H9 (cell line): ENCODE data around the gene VIM. TPM values are rescaled to one million over a fixed set of nuclear protein-coding genes. Genes with fewer than 3 reads are reported as not detected.

Experiments
- DNase-seq: peaks from one replicate; pipeline ENCODE4 v3.0.0-alpha.2; 2017
- H2AFZ ChIP-seq: one replicate; pipeline ENCODE4 v1.6.1; 2013; ENCODE audit warnings: mild to moderate bottlenecking, low read length, control low read depth, moderate library complexity
- H2AK5ac ChIP-seq: 2 replicates; pipeline ENCODE4 v1.6.1; 2013; ENCODE audit warnings: low read length, control low read depth, mixed read lengths; ENCODE audit not compliant: insufficient read length
- H2BK120ac ChIP-seq: one replicate; pipeline ENCODE4 v1.6.1; 2013; ENCODE audit warnings: low read depth, mild to moderate bottlenecking, low read length, control low read depth, inconsistent platforms; ENCODE audit not compliant: poor library complexity, severe bottlenecking
- H2BK12ac ChIP-seq: 2 replicates; pipeline ENCODE4 v1.6.1; 2013; ENCODE audit warnings: low read length, control low read depth, mixed read lengths, low read depth; ENCODE audit not compliant: insufficient read length
- H2BK15ac ChIP-seq: 2 replicates; pipeline ENCODE4 v1.6.1; 2013; ENCODE audit warnings: low read depth, low read length, control low read depth
- H2BK20ac ChIP-seq: one replicate; pipeline ENCODE4 v1.6.1; 2013; ENCODE audit warnings: low read depth, mild to moderate bottlenecking, low read length, control low read depth, inconsistent platforms; ENCODE audit not compliant: poor library complexity, severe bottlenecking
- H2BK5ac ChIP-seq: 2 replicates; pipeline ENCODE4 v1.6.1; 2013; ENCODE audit warnings: low read length, control low read depth, mixed read lengths; ENCODE audit not compliant: insufficient read length
- H3K14ac ChIP-seq: 2 replicates; pipeline ENCODE4 v1.6.1; 2013; ENCODE audit warnings: low read length, control low read depth; ENCODE audit not compliant: insufficient read depth
- H3K18ac ChIP-seq: 2 replicates; pipeline ENCODE4 v1.6.1; 2013; ENCODE audit warnings: low read depth, mild to moderate bottlenecking, mixed read lengths, low read length, control low read depth; ENCODE audit not compliant: insufficient read length
- H3K23ac ChIP-seq: 2 replicates; pipeline ENCODE4 v1.6.1; 2013; ENCODE audit warnings: low read length, control low read depth, mixed read lengths, low read depth; ENCODE audit not compliant: insufficient read length
- H3K23me2 ChIP-seq: 2 replicates; pipeline ENCODE4 v1.6.1; 2013; ENCODE audit warnings: low read depth, mild to moderate bottlenecking, mixed read lengths, low read length, control low read depth; ENCODE audit not compliant: insufficient read length, poor library complexity, severe bottlenecking
- H3K27ac ChIP-seq: 2 replicates; pipeline ENCODE4 v1.5.1; 2013; ENCODE audit warnings: low read length, control low read depth, mixed read lengths, low read depth; ENCODE audit not compliant: insufficient read length
- H3K27me3 ChIP-seq: 2 replicates; pipeline ENCODE4 v1.6.1; 2013; ENCODE audit warnings: low read length, control low read depth, inconsistent platforms; ENCODE audit not compliant: insufficient read depth
- H3K4ac ChIP-seq: 2 replicates; pipeline ENCODE4 v1.6.1; 2013; ENCODE audit warnings: low read depth, mild to moderate bottlenecking, control low read depth, inconsistent platforms, low read length, moderate library complexity
- H3K4me1 ChIP-seq: 2 replicates; pipeline ENCODE4 v1.6.1; 2013; ENCODE audit warnings: low read length, control low read depth, inconsistent platforms; ENCODE audit not compliant: insufficient read depth
- H3K4me2 ChIP-seq: 2 replicates; pipeline ENCODE4 v1.6.1; 2013; ENCODE audit warnings: low read length, control low read depth, mixed read lengths; ENCODE audit not compliant: insufficient read length, insufficient read depth
- H3K56ac ChIP-seq: 2 replicates; pipeline ENCODE4 v1.6.1; 2013; ENCODE audit warnings: low read depth, mild to moderate bottlenecking, mixed read lengths, low read length, control low read depth; ENCODE audit not compliant: insufficient read length
- H3K79me1 ChIP-seq: 2 replicates; pipeline ENCODE4 v1.6.1; 2013; ENCODE audit warnings: low read depth, mild to moderate bottlenecking, moderate library complexity, low read length, control low read depth, inconsistent platforms; ENCODE audit not compliant: insufficient read depth, poor library complexity, severe bottlenecking
- H3K79me2 ChIP-seq: 2 replicates; pipeline ENCODE4 v1.6.1; 2013; ENCODE audit warnings: low read length, control low read depth, inconsistent platforms; ENCODE audit not compliant: insufficient read depth
- H3K9ac ChIP-seq: 2 replicates; pipeline ENCODE4 v1.6.1; 2013; ENCODE audit warnings: low read length, control low read depth, mixed read lengths; ENCODE audit not compliant: insufficient read length; ENCODE audit errors: extremely low read depth
- H3K9me3 ChIP-seq: one replicate; pipeline ENCODE4 v1.6.1; 2013; ENCODE audit warnings: low read depth, low read length, inconsistent platforms; ENCODE audit not compliant: control insufficient read depth
- H3T11ph ChIP-seq: one replicate; pipeline ENCODE4 v1.6.1; 2013; ENCODE audit warnings: mild to moderate bottlenecking, low read length, control low read depth, inconsistent platforms
- H4K20me1 ChIP-seq: one replicate; pipeline ENCODE4 v1.6.1; 2013; ENCODE audit not compliant: control insufficient read depth, insufficient read length, insufficient read depth
- H4K5ac ChIP-seq: 2 replicates; pipeline ENCODE4 v1.6.1; 2013; ENCODE audit warnings: low read depth, mild to moderate bottlenecking, mixed read lengths, low read length, control low read depth; ENCODE audit not compliant: insufficient read length
- H4K8ac ChIP-seq: replicated peaks from 2 replicates; pipeline ENCODE4 v1.6.1; 2013; ENCODE audit warnings: low read length, control low read depth, mixed read lengths, low read depth; ENCODE audit not compliant: insufficient read length
- H4K91ac ChIP-seq: 2 replicates; pipeline ENCODE4 v1.6.1; 2013; ENCODE audit warnings: low read depth, mild to moderate bottlenecking, moderate library complexity, mixed read lengths, low read length, control low read depth; ENCODE audit not compliant: insufficient read length
- H3K27ac Mint-ChIP-seq, 3 experiments: 2 replicates in 2 of 3; 3 replicates in 1 of 3; pipeline ENCODE4 v1.8.0; 2020 to 2021; ENCODE audit warnings: mixed read lengths in 3 of 3, mild to moderate bottlenecking in 1 of 3, moderate library complexity in 1 of 3
- H3K27me3 Mint-ChIP-seq: 2 replicates; pipeline ENCODE4 v1.8.0; 2021; ENCODE audit warnings: low read depth, mild to moderate bottlenecking, moderate library complexity, mixed read lengths
- H3K36me3 Mint-ChIP-seq, 3 experiments: 2 replicates in 2 of 3; 3 replicates in 1 of 3; pipeline ENCODE4 v1.8.0; 2020 to 2021; ENCODE audit warnings: low read depth in 3 of 3, mixed read lengths in 3 of 3; ENCODE audit not compliant: insufficient read depth in 1 of 3
- H3K4me1 Mint-ChIP-seq, 2 experiments: 2 replicates each; pipeline ENCODE4 v1.8.0; 2020; ENCODE audit warnings: mixed read lengths in 2 of 2
- H3K4me3 Mint-ChIP-seq, 2 experiments: 2 replicates in 1 of 2; 3 replicates in 1 of 2; pipeline ENCODE4 v1.8.0; 2020 to 2021; ENCODE audit warnings: mild to moderate bottlenecking in 2 of 2, mixed read lengths in 2 of 2, moderate library complexity in 1 of 2
- H3K9me3 Mint-ChIP-seq, 2 experiments: 2 replicates in 1 of 2; 3 replicates in 1 of 2; pipeline ENCODE4 v1.8.0; 2020; ENCODE audit warnings: mild to moderate bottlenecking in 2 of 2, mixed read lengths in 2 of 2, moderate library complexity in 1 of 2
- CTCF ChIP-seq: fragments of 200-600 bp; sonication (generic); conservative IDR thresholded peaks from 3 replicates; pipeline ENCODE4 v1.8.0; 2021; ENCODE audit warnings: antibody characterized with exemption, mild to moderate bottlenecking
- WGBS: extraction: QIAGEN DNeasy Blood & Tissue Kit; methylation state at CpG from one replicate; pipeline ENCODE4 v1.1.7; 2013; ENCODE audit warnings: missing lambda C conversion rate, low lambda C conversion rate, mixed read lengths; ENCODE audit not compliant: insufficient read length; ENCODE audit errors: extremely low coverage; 5-methylcytosine and 5-hydroxymethylcytosine counted together
- total RNA-seq: library from RNA; stranded (reverse); gene quantifications from 2 replicates; pipeline ENCODE4 v1.2.1, GENCODE V29; 2021

VIM gene
- total RNA-seq, 1 experiment from 2014 or later: 232 TPM

- Histone ChIP-seq H3K18ac (no peak overlapping the region), H3K4me2 (no peak overlapping the region), H2AFZ (no peak overlapping the region), H3K23ac (no peak overlapping the region), H2BK15ac (no peak overlapping the region), H4K91ac (no peak overlapping the region), H2BK20ac (no peak overlapping the region), H4K5ac (no peak overlapping the region), H3K79me1 (no peaks in the 10 kb centered on the region), H3K23me2 (peaks cover 10% of the 10 kb centered on the region), H2BK12ac (no peak overlapping the region), H3K4ac (no peak overlapping the region), H3K79me2 (no peaks in the 10 kb centered on the region), H3K27ac (no peak overlapping the region), H3K9ac (no peak overlapping the region), H3K9me3 (no peaks in the 10 kb centered on the region), H4K8ac (no peak overlapping the region), H2BK120ac (no peak overlapping the region), H2AK5ac (no peak overlapping the region), H3K56ac (no peak overlapping the region), H3T11ph (peak overlapping the region; percentile 17), H3K4me1 (no peaks in the 10 kb centered on the region; the same call in 1 of the 2 replicates), H2BK5ac (no peak overlapping the region), H3K27me3 (no peaks in the 10 kb centered on the region), H3K14ac (no peak overlapping the region), H4K20me1 (no peaks in the 10 kb centered on the region)
- H3K9me3 Mint-ChIP-seq: no peaks in the 10 kb centered on the region
- TF ChIP-seq CTCF: no peak
- H3K27me3 Mint-ChIP-seq: no peaks in the 10 kb centered on the region
- peaks cover 46 to 50% of the 10 kb centered on the region in 2 experiments for H3K4me1 Mint-ChIP-seq
- no CpG with 5 or more reads among the region's 3 CpGs for WGBS
- no peak overlapping the region for H3K4me3 Mint-ChIP-seq
- no peaks in the 10 kb centered on the region for H3K36me3 Mint-ChIP-seq
- no peak overlapping the region for H3K27ac Mint-ChIP-seq
- no peak for DNase-seq
Measured at GRCh38 chr10:17203416-17203815, 24.6 kb upstream of the VIM start.
